Neural cell (in vitro differentiated cells): Measurements from ENCODE around the gene TICAM2. TPM values are rescaled to one million over a fixed set of nuclear protein-coding genes. Genes with fewer than 3 reads are reported as not detected.

Experiments used
- H2AFZ ChIP-seq: fragments of 200-600, 300-800 bp; sonication (generic), shearing (Covaris generic); 2 replicates; pipeline ENCODE4 v1.6.0; 2014; ENCODE audit warnings: low read depth, mild to moderate bottlenecking, antibody characterized with exemption, low read length, moderate library complexity
- H3F3A ChIP-seq: fragments of 200-600 bp; shearing (Covaris generic); 2 replicates; pipeline ENCODE4 v1.6.1; 2016; ENCODE audit warnings: mild to moderate bottlenecking, moderate library complexity, mixed read lengths, antibody characterized with exemption, low read length; ENCODE audit not compliant: insufficient read depth, poor library complexity, severe bottlenecking
- H3K27ac ChIP-seq: fragments of 200-600, 300-800 bp; sonication (generic), shearing (Covaris generic); 2 replicates; pipeline ENCODE4 v1.5.1; 2014; ENCODE audit warnings: mild to moderate bottlenecking, low read length, moderate library complexity
- H3K27me3 ChIP-seq: fragments of 300-800, 200-600 bp; sonication (generic), shearing (Covaris generic); 2 replicates; pipeline ENCODE4 v1.6.0; 2014; ENCODE audit warnings: mild to moderate bottlenecking, low read depth, low read length, moderate library complexity; ENCODE audit not compliant: insufficient read depth
- H3K36me3 ChIP-seq: fragments of 300-800, 200-600 bp; sonication (generic), shearing (Covaris generic); 2 replicates; pipeline ENCODE4 v1.5.1; 2014; ENCODE audit warnings: mild to moderate bottlenecking, antibody characterized with exemption, low read length, moderate library complexity; ENCODE audit not compliant: insufficient read depth
- H3K4me2 ChIP-seq: fragments of 300-800, 200-600 bp; sonication (generic), shearing (Covaris generic); 2 replicates; pipeline ENCODE4 v1.6.0; 2014; ENCODE audit warnings: mild to moderate bottlenecking, low read length
- H3K4me3 ChIP-seq: fragments of 300-800, 200-600 bp; sonication (generic), shearing (Covaris generic); 2 replicates; pipeline ENCODE4 v1.5.1; 2014; ENCODE audit warnings: mild to moderate bottlenecking, low read length, moderate library complexity
- H3K79me2 ChIP-seq: fragments of 200-600 bp; shearing (Covaris generic); replicated peaks from 2 replicates; pipeline ENCODE4 v1.6.0; 2014; ENCODE audit warnings: mild to moderate bottlenecking, low read length, moderate library complexity; ENCODE audit not compliant: insufficient read depth
- H3K9ac ChIP-seq: fragments of 300-800, 200-600 bp; sonication (generic), shearing (Covaris generic); 2 replicates; pipeline ENCODE4 v1.6.1; 2016; ENCODE audit warnings: mild to moderate bottlenecking, low read length, mixed read lengths
- H3K9me2 ChIP-seq: fragments of 200-600 bp; shearing (Covaris generic); 2 replicates; pipeline ENCODE4 v1.6.1; 2016; ENCODE audit warnings: mild to moderate bottlenecking, low read length, mixed read lengths; ENCODE audit not compliant: insufficient read depth
- H3K9me3 ChIP-seq: fragments of 200-600, 300-800 bp; sonication (generic), shearing (Covaris generic); 2 replicates; pipeline ENCODE4 v1.6.1; 2016; ENCODE audit warnings: mild to moderate bottlenecking, mixed run types, low read length, moderate library complexity, mixed read lengths
- H4K20me1 ChIP-seq: fragments of 200-600 bp; shearing (Covaris generic); 2 replicates; pipeline ENCODE4 v1.6.1; 2016; ENCODE audit warnings: mild to moderate bottlenecking, mixed run types; ENCODE audit not compliant: insufficient read depth
- CTCF ChIP-seq: fragments of 450-650 bp; IDR thresholded peaks from 2 replicates; pipeline ENCODE4 v1.5.1; 2014; ENCODE audit warnings: antibody characterized with exemption, mild to moderate bottlenecking, moderate library complexity; ENCODE audit not compliant: poor library complexity, severe bottlenecking
- EP300 ChIP-seq: fragments of 450-650 bp; conservative IDR thresholded peaks from 2 replicates; pipeline ENCODE4 v1.6.1; 2014; ENCODE audit warnings: antibody characterized with exemption, mild to moderate bottlenecking, moderate library complexity; ENCODE audit not compliant: poor library complexity, severe bottlenecking
- EZH2 ChIP-seq: fragments of 200-600, 300-800 bp; shearing (Covaris generic), sonication (generic); IDR thresholded peaks from 2 replicates; pipeline ENCODE4 v1.6.1; 2014; ENCODE audit warnings: antibody characterized with exemption, low read length, borderline replicate concordance, mild to moderate bottlenecking; ENCODE audit not compliant: insufficient read depth, poor library complexity, severe bottlenecking
- MXI1 ChIP-seq: fragments of 450-650 bp; conservative IDR thresholded peaks from 2 replicates; pipeline ENCODE4 v1.6.1; 2014; ENCODE audit warnings: antibody characterized with exemption, mild to moderate bottlenecking; ENCODE audit not compliant: poor library complexity, severe bottlenecking
- POLR2AphosphoS5 ChIP-seq: IDR thresholded peaks from 2 replicates; pipeline ENCODE4 v1.6.1; 2012
- RAD21 ChIP-seq: fragments of 450-650 bp; conservative IDR thresholded peaks from 2 replicates; pipeline ENCODE4 v1.6.1; 2014; ENCODE audit warnings: antibody characterized with exemption, mild to moderate bottlenecking, moderate library complexity
- REST ChIP-seq: IDR thresholded peaks from 2 replicates; pipeline ENCODE4 v1.6.1; 2012; ENCODE audit warnings: borderline replicate concordance
- SMC3 ChIP-seq: fragments of 450-650 bp; conservative IDR thresholded peaks from 2 replicates; pipeline ENCODE4 v1.6.1; 2014; ENCODE audit warnings: antibody characterized with exemption, mild to moderate bottlenecking, moderate library complexity; ENCODE audit not compliant: poor library complexity
- TAF1 ChIP-seq: IDR thresholded peaks from 2 replicates; pipeline ENCODE4 v1.6.1; 2012; ENCODE audit warnings: low read depth
- polyA plus RNA-seq: library from polyadenylated mRNA; depleted of rRNA; stranded (reverse); fragments of >200 nt; gene quantifications from 2 replicates; pipeline ENCODE4 v1.2.3, GENCODE V29; 2014

Gene TICAM2
- polyA plus RNA-seq, 1 donor from 2014 or later = not detected

GRCh38 chr5:115616472-115616871, 14.2 kb upstream of the TICAM2 start:
- Histone ChIP-seq H3K36me3 (peaks cover 35% of the 10 kb centered on the region), H3K27ac (no peak overlapping the region), H3K79me2 (peaks cover 3% of the 10 kb centered on the region)

GRCh38 chr5:115611873-115612272, 9.6 kb upstream of the TICAM2 start:
- Histone ChIP-seq H3F3A (no peaks in the 10 kb centered on the region), H3K9me3 (no peaks in the 10 kb centered on the region), H3K9me2 (no peaks in the 10 kb centered on the region), H4K20me1 (no peaks in the 10 kb centered on the region), H3K4me3 (no peak overlapping the region), H3K27ac (no peak overlapping the region), H3K9ac (no peak overlapping the region), H3K4me2 (no peak overlapping the region), H3K27me3 (no peaks in the 10 kb centered on the region), H2AFZ (no peak overlapping the region), H3K36me3 (peaks cover 23% of the 10 kb centered on the region), H3K79me2 (peaks cover 3% of the 10 kb centered on the region)
- TF ChIP-seq REST (no peak), CTCF (no peak), POLR2AphosphoS5 (no peak), EZH2 (no peak), SMC3 (no peak), RAD21 (no peak), MXI1 (no peak), EP300 (no peak), TAF1 (no peak)

More at GRCh38 chr5:115616472-115616871, 14.2 kb upstream of the TICAM2 start:
- TF ChIP-seq POLR2AphosphoS5 = no peak
- no peak for TF ChIP-seq TAF1
- TF ChIP-seq MXI1 = no peak
- no peak for TF ChIP-seq EZH2
- no peak for TF ChIP-seq SMC3
- no peak overlapping the region for H3K4me2 ChIP-seq
- no peak overlapping the region for H3K9ac ChIP-seq
- H3F3A ChIP-seq = no peaks in the 10 kb centered on the region
- H2AFZ ChIP-seq = no peak overlapping the region
- H3K9me2 ChIP-seq = no peaks in the 10 kb centered on the region
- no peaks in the 10 kb centered on the region for H4K20me1 ChIP-seq
- no peaks in the 10 kb centered on the region for H3K9me3 ChIP-seq
- H3K4me3 ChIP-seq = no peak overlapping the region
- no peaks in the 10 kb centered on the region for H3K27me3 ChIP-seq
